Activated CD8-positive, alpha-beta memory T cell treated with anti-CD3 and anti-CD28 coated beads, Interleukin-2, amount 50 U/mL, for 1 hour (primary cell): ENCODE measurements around the gene MPRIP.

Experiments
- DNase-seq: peaks from one replicate; pipeline ENCODE4 v3.0.0-alpha.2; 2020; ENCODE audit errors: extremely low read depth

The MPRIP gene

DNA sequence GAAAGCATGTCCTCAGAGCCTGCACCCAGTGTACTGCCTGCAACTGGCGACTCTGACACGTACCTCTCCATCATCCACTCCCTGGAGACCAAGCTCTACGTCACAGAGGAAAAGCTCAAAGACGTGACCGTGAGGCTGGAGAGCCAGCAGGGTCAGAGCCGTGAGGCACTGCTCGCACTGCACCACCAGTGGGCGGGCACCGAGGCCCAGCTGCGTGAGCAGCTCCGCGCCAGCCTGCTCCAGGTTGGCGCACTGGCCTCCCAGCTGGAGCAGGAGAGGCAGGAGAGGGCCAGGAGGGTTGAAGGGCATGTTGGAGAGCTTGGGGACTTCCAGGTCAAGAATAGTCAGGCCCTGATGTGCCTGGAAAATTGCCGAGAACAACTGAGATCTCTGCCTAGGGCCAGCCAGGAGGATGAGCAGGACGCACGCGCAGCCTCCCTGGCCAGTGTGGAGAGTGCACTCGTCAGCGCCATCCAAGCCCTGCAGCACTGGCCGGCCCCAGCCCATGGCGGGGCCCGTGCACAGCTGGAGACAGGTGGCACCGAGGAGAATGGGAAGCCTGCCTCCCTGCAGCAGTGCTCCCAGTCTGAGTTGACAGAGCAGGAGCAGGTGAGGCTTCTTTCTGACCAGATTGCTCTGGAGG, 123.5 kb downstream of the MPRIP start:
- DNase-seq, result no peak

DNA sequence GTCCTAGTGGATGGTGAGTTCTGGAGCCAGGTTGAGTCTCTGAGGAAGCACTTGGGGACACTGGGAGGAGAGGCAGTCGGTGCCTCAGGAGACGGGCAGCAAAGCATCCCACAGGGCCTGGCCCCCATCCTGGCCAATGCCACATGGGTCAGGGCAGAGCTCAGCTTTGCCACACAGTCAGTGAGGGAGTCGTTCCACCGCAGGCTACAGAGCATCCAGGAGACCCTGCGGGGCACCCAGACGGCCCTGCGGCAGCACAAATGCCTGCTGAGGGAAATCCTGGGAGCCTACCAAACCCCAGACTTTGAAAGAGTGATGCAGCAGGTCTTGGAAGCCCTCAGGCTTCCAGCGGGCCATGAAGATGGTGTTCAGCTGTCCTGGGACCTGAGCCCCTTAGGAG, 124.2 kb downstream of the MPRIP start:
- DNase-seq, result no peak

DNA sequence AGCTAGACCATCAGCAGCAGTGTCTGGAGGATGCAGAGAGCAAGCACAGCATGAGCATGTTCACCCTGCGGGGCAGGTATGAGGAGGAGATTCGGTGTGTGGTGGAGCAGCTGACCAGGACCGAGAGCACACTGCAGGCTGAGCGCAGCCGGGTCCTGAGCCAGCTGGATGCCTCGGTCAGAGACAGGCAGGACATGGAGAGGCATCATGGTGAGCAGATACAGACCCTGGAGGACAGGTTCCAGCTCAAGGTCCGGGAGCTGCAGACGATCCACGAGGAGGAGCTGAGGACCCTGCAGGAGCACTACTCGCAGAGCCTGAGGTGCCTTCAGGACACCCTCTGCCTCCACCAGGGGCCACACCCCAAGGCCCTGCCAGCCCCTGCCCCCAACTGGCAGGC, 125.1 kb downstream of the MPRIP start:
- no peak for DNase-seq

DNA sequence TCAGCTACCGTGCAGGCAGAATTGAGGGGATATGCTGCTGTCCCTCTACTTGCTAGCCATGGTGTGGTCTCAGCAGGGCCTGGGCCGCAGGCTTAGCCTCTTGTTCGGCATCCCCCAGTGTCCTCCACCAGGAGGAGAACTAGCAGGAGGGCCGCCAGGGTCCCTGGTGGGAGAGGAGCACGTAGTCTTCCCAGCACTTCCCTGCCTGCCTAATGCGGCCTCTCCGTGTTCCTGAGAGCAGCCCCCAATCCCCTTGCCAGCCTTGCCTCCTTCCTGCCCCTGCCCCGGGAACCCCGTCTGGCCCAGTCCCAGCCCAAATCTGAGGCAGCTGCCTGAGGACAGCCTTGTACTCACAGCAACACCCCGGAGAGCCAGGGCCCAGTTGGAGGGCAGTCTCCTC, 125.7 kb downstream of the MPRIP start:
- no peak for DNase-seq

DNA sequence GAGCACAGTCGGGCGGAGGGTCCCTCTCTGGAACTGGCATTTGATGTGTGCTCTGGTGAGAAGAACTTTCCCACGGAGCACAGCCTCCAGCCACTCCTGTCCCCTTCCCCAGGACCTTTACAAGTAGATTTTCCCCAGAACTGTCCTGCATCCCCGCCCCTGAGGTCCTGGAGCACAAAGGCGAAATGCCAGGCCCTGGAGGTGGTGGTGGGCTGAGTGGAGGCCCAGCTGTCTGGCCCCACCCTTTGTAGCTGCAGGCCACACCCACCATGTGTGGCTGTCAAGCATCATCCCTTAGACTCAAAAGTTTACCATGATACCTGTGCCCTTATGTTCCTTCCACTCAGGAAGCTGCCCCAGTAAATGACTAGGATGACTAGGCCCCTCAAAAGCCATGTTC, 126.1 kb downstream of the MPRIP start:
- DNase-seq, result no peak

DNA sequence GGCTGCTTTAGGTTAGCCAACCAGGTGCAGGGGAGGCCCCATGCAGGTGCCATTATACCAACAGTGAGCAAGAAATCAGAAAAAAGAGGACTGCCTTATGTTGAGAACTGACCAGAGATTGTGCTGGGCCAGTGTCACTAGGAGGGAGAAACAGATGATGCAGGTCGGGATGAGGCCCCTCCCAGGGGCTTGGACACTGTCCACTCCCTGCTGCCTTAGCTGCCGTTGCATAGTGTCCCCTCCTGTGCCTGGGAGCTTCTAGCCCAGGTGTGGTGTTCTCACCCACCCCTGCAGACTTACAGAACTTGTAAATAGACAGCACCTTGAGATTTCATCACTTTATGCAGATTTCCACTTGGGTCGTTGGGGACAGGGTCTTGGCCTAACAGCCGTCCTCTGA, 127.1 kb downstream of the MPRIP start:
- DNase-seq, result no peak

DNA sequence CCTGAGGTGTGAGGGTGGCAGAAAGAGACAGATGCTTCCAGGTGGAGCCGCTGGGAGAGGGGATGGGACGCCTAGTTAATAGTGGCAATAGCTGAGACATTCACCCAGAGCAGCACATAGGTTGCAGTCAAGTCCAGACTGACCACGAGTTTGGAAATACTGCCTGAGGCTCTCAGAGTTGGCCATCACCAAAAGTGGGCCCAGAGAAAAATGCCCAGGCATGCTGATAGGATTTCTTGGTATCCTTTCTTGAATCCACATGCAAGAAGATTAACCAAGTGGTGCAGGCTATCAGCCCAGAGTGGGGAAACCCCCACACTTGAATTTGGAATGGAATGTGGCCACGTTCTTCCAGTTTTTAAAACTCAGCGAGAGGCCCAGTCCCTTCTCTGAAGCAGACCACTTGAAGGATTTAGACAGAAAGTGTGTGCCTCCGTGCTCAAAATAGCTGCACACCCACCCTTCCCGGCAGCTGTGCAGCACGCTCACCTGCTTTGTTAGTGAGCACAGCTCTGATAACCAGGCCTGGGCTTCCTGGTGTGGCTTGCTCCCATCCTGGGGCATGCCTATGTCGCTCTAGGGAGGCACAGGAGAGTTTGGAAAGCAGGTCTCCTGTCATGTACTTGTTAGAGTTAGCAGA, 128.2 kb downstream of the MPRIP start:
- DNase-seq, result no peak

DNA sequence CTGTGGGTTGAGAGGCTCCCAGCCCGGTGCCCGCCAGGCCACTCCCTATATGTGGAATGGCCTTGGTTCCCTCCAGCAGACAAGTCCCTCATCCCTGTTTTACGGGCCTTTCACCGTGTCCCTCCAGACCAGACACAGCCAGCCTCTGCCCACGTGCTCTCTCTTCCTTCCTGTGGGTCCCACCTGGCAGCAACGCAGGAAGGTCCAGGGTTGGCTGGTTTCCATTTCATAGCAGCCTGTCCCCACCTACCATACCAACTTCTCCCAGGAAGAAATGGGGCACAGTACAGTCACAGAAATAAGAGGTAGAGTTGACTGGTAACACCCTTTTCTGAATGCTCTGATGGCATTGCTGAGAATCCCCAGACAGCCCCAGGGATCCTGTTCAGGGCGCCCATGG, 128.9 kb downstream of the MPRIP start:
- DNase-seq, result no peak

DNA sequence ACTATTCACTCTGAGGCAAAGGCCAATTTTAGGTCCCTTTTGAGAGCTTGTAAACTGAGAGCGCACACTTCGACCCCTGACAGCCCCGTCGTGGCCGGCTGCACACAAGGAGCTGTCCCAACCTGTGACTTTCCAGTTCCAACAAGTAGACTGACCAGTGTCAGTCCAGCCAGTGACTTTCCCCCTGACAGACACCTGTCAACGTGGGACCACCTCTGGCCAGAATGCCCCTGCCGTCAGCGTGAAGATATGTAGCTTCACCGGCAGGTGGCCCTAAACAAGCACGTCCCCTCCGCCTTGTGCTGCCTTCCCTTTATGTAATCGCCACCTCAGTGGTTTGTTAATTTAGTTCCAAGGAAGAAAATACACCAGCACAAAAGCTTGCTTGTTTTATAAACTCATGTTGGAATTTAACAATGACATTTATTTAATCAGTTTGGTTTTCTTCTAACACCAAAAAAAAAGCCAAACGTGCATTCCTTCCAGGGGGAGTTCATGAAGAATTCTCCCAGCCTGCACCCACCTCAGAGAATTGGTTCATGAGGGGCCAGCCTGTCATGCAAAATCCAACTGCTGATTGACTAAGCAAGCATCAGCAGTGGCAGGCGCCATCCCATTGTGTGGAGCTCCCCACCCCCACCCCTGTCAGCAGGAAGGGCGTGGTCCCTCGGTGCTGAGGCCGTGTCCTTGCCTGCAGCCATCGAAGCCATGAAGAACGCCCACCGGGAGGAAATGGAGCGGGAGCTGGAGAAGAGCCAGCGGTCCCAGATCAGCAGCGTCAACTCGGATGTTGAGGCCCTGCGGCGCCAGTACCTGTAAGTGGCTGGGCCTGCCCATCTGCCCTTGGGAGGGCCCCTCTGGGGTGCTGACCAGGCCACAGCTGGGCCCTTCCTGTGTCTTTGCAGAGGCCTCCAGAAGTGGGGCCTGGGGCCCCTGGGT, 130.0 kb downstream of the MPRIP start:
- DNase-seq, result no peak

DNA sequence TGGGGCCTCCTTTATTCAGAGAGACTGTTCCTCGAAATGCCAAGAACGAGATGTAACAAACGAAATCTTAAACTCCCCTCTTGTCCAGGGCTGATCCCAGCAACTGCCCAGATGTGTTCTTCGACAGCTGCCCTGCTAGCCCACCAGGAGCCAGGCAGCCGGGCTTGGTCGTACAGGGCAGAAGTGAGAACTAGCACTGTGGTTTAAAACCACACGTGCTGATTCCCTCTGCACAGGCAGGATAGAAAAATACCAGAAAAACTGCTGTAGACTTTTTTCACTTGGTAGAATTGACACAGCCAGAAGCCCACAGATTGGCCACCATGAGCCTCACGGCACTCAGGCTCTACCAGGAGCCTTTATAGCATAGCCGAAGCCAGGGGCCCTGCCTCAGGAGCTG, 130.7 kb downstream of the MPRIP start:
- no peak for DNase-seq

DNA sequence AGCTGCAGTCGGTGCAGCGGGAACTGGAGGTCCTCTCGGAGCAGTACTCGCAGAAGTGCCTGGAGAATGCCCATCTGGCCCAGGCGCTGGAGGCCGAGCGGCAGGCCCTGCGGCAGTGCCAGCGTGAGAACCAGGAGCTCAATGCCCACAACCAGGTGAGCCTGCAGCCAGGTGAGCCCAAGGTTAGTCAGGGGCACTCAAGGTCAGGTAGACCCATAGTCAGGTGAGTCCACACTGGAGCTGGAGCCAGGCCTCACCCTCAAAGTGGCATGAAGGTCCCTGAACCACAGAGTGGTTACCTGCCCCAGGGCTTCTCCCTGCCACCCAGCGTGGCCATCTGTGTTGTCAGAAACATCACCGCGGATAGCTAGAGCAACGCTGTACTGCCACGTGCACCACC, 131.7 kb downstream of the MPRIP start:
- DNase-seq, result no peak

DNA sequence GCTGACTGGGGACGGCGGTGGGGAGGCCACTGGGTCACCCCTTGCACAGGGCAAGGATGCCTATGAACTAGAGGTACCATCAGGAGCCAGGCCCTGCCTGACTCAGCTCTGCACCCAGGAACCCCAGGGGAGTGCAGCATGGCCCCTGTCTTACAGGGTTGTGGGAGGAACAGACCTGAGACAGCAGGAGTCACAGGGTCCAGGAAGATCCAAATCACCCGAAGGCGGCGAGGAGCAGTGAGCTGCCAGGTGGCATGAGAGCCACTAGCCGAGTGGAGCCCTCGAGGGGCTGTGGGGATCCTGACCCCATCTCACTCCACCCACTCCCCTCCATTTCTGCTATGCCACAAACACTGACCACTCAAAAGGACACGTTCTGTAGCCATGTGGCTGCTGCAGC, 133.1 kb downstream of the MPRIP start:
- DNase-seq, result no peak

DNA sequence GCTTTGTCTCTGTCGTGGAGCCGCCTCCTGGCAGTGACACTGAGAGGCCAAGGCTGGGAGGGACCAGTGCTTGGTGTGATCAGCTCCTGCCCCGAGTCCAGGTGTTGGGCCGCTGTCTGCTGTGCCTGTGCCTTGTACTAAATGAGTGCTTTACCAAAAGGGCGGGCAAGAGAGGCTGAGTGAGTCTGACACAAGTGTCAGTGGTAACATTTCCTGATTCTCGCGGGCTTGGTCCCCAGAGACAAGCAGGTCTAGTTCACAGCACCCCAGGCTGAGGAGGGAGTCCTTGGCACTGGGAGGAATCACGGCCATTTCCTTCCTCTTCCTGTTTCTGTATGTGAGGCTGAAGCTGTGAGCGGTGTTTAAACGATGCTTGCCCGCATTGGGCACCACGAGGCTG, 133.7 kb downstream of the MPRIP start:
- no peak for DNase-seq

DNA sequence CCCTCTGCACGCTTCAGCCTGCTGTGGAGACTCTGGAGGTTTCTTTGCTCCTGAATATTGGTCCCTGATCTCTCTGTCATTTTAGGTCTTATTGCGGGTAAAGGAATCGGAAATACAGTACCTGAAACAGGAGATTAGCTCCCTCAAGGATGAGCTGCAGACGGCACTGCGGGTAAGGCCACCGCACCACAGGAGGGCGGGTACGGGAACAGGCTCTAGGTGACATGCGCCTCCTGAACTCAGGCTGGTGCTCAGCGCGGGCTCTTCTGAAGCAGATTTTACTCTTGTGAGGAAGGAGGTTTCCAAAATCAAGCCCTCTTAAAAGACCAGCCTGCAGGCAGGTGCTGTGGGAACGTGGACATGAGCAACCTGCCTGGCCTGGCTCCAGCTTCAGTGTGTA, 134.1 kb downstream of the MPRIP start:
- no peak for DNase-seq

DNA sequence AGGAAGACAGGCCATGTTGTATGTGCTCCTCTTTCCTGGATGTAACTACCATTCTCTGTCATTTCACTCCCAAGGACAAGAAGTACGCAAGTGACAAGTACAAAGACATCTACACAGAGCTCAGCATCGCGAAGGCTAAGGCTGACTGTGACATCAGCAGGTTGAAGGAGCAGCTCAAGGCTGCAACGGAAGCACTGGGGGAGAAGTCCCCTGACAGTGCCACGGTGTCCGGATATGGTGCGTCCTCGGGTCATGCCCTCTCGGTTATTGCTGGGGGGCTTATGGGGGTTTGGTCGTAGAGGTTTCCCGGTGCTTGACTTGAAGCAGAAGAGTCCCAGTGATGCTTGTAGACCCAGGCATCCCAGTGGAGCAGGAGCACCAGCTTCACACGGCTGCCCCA, 134.9 kb downstream of the MPRIP start:
- no peak for DNase-seq

DNA sequence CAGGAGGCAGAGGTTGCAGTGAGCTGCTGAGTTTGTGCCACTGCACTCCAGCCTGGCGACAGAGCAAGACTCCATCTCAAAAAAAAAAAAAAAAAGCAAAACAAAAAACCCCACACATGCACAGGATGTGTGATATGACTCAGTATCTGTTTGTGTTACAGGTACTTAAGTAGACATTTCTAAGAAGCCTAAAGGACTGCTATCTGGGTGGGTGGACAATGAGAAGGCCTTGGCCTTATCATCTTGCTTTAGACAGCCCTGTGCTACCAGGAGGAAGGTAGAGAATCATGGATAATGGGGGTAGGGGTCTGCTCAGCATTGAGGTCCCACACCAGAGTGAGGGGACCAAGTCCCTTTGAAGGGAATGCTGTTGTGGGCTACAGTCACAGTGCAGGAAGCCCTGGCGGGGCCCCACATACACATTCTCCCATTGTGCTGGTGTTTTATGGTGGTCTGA, 137.1 kb downstream of the MPRIP start:
- no peak for DNase-seq

DNA sequence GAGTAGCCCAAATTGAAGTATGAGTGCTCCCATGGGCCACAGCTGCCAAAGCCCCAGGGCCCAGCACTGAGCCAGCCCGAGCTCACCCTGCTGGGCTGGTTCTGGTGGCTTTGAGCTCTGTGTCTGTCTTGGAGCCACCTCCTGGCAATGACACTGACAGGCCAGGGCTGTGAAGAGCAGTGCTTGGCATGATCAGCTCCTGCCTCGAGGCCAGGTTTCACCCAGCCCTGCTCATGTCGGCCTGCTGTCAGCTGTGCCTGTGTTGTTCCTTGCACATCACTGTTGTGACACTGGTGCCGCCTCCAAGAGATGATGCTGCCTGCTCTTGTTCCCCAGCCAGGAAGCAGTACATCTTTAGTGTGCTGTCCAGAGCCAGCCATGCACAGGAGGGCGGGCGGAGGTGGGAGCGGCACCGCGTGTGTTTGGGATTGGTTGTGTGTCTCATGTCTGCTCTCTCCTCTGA, 137.9 kb downstream of the MPRIP start:
- DNase-seq, result no peak

DNA sequence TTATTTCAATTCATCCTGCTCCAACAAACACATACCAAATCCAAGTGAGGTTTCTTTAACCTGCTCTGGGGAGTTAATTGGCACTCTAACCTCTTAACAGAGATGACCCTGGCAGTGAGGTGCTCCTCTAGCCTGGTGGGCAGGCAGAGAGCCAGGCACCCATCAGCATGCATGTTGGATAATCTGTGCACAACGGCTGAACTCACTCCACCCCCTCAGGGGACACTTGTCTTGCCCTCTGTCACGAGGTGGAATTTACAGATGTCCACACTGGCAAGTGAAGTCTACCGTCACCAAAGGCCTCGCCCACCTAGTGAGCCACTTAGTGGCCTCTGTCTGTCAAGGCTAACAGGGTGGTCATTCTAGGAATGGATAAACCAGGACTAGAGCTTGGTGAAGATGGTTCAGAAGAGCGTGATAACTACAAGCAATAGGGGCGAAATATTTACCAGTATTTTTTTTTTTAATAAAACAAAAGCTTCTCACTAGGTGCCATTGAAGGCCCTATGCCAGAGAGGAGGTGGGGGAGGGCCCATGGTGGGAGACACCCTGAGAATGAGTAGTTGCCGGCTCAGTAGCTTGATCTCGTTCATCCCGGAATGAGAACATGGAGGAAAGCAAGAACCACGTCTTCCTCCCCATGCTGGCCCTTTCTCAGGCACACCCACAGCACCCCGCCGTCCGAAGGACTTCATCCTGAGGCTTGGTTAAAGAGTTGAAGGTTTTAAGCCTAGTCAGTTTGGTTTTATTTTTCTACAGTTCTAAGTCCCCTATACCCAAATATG, 138.7 kb downstream of the MPRIP start:
- no peak for DNase-seq

DNA sequence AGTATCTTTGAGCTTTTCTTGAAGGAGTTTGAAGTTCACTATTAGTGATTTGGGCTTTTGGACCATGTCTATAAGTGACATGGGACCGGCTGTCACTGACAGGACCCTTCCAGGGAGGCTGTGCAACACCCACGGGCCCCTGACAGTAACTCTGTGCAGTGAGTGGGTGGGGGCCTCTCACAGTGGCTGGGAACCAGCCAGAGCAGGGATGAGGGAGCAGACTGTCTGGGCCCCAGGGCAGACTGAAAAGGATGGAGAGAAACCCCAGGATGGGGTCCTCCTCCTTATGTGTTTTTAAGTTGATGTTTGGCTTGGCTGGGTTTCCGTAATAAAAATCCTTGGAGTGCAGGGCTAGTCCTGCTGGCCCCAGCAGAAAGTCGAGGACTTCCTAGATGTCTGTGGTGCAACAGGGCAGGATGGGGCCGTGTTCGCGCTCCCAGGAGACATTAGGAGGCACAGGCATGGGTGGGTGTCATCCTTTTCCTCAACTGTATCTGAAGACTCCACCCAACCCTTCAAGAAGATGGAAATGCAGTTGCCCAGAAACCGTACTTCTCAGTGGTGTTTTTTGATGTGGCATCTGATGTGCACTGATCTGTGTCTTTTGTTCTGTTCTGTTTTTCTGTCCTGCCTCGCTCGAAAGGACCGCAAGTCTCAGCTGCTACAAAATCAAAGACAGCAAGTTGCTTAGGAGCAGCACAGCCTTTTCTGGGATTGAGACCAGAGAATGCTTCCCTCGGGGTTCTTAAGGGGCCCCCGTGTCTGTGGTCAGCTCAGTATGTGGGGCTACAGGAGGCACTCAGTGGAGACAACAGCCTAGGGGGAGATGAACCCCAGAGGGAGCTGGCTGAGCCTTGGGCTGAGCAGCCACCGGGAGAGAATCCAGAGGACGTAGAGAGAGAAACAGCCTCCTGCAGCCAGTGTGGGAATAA, 139.7 kb downstream of the MPRIP start:
- DNase-seq, result no peak

DNA sequence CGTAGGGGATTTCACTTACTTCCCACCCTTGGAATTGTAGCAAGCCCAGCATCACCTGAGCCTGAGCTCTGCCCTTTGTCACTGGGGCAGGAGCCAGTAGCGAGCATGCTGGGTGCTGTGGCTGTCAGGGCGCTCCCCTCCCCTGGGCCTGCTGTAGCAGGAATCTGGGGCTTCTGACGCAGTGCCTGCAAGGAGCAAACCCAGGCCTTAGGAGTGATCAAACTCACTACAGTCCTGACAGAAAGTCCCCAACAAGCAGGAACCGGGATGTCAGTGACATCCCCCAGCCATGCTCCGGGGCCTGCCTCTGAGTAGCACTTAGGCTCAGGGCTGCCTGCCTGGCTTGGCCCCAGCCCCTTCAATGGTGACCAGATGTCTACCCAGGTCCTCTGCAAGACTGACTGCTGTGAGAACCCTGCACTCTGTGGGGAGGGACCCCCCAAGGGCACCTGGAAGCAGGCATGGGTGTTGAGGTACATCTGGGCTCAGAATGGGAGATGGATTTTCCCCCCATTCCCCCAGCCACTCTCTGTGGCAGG, 140.4 kb downstream of the MPRIP start:
- no peak for DNase-seq

DNA sequence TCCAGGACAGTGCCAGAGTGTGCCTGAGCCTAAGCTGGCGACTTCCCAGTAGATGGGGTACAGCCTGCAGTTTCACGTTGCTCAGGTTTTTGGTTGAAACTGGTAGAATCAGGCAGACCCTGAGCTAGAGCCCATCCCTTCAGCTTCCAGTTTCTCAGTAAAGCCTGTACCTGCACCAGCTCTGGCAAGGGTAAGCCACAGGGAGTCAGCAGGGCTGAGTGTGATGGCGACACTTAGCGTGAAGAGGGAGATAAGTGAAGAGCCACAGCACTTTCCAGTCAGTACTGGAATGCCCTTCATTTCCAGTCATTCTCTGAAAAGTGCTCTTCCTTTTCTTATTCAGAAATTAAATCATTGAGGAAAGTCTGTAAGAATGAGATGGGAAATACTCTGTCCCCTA, 141.5 kb downstream of the MPRIP start:
- DNase-seq, result no peak
